Activated naive CD4-positive, alpha-beta T cell treated with Interleukin-2 at 50 U/mL for 16 hours (primary cell): ENCODE results near the gene CWC22.
"Not testable (repeated sequence)": the region's sequence is repeated elsewhere in the genome, so short reads cannot be mapped to it uniquely, and the experiment has no call there.

Experiments
- DNase-seq: peaks from one replicate; pipeline ENCODE4 v3.0.0-alpha.2; 2020

The CWC22 gene

DNA sequence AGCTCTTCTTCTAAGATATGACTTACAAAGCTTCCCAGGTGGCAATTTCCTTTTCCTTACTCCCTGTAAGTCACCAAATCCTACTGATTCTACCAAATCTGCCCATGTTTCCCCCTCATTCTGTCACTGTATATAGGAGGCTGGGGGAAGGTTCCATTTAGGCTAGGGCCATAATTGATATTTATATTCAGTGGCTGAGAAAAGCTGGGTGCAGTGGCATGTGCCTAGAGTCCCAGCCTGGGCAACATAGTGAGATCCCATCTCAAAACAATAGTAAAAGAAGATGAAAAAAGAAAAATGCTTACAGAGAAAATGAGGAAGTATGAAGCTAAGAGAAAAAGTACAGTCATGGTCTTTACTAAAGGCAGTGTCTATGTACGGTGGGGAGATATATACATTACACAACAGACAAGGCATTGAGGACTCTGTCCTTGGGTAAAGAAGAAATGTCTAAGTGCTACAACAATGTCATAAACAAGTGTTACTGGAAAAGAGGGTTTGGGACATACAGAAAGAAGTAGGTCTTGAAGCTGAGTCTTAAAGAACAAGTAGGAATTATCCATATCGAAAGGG lies 4.8 kb downstream of the CWC22 start:
- no peak for DNase-seq

DNA sequence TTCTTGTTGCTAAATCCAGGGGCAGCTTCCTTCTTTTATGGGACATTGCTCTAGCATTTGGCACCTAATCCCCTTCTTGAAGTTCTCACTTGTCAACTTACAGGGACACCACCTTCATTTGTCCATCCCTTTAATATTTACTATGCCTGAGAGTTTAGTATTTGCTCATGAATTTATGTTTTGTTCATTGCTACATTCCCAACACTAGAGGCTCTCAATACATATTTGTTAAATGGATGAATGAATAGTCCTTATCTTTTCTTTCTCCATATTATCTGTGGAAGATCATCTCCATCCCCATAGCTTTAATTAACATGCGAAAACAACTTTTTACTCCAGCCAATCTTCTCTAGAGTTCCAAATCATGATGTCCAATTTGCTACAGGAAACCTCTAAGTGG lies 5.4 kb downstream of the CWC22 start:
- no peak for DNase-seq

DNA sequence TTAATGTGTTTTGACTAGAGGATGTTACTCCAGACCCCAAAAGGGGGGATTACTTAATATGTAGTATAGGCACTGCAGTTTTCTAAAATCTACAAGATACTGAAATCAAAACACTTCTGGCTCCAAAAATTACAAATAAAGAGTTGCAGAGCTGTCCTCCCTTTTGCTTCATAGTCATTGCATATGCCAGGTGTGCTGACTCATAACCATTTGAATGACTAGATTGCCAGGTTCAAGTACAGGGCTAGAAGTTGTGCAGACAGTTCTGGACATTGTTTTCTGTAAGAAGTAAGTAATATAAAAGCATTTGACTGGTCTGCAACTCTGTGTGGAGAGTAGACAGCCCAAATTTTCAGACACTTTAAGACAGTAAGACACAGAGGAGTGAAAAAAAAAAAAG lies 6.7 kb downstream of the CWC22 start:
- DNase-seq, result no peak

DNA sequence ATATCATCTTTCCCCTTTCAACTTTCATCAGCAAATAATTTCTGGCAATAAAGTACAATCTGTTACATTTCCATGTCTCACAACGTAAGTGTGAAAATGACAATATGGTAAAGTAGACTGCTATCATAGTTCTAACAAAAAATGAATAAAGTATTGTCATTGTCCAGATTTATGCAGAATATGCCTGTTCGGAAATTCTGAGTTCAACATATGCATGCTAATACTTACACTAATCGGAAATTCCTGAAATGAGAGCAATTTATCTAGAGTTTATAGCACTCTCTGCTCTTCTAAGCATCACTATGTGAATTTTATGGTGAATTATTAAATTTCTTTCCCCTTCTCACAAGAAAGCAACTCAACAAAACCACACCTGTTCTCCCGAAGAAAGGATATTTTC lies 8.1 kb downstream of the CWC22 start:
- no peak for DNase-seq

DNA sequence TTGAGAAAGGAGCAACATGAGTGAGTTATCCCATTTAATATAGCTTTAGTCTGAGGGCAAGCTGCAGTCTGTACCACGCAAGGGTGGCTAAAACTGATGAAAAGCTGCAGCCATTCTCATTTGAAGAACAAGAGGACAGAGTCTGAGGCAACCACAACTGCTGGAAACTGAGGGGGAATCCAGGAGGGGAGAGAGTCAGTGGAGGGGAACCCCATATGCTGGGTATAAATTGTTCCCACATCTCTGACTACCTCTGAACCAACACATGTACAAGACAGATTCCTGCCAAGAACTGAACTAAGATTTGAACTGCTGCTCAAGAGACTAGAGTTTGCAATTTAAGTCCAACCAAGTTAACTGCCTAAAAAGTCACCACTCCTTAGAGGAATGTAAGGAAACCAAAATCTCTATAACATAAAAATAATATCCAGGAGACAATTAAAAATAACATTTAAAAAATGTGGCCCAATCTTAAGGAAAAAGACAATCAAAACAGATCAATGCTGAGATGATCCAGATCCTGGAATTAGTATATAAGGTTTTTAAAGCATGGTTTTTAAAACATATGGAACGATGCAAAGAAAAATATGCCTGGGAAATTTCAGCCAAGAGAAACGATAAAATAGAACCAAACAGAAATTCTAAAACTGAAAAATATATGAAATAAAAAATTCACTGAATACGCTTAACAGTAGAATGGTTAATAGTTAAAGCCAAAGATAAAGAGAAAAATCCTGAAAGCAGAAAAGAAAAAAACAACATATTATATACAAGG lies 11.2 kb downstream of the CWC22 start:
- no peak for DNase-seq

DNA sequence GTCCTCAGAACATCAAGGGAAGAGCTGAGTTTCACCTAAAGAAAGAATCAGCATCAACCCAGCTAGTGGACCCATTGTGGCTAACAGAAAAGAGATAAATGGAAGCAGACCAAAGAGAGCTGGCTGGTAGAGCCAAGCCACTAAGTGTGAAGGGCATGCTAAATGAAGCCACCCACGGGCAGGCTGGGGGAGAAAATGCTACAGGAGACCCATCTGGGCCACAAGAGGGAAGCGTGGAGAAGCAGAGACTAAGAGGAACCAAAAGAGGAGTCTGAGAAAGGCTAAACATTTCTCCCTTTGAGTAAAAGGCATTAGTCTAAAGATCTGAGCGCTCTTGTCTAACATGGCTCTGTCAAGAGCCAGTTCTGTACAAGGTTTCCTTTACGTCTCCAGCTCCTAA lies 15.8 kb downstream of the CWC22 start:
- no peak for DNase-seq

DNA sequence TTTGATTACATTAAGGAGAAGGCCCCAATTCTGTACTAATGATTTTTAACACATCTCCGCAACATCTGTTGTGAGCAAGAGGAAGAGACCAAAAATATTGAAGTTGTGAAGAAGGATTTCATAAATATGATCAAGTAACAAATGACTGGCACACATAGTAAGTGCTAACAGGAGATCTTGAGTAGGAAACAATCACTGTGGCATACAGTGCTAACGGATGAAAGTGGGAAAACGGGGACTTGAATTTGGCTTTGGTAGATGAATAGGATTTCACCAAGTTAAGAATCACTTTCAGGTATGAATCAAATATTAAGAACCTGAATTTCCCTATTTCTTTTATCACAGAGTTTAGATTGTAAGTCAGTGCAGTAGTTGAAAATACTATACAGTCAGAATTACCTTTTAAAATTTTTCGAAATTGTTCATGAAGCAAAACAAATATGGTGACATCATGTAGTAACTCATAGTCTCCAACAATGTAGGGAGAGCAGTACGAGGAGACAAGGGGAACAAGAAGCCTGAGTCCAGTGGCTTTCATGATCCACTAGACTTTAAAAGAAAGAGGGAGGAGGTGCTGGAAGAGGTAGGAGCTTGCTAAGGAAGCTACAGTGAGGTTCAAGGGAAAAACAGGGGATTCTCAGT lies 16.3 kb downstream of the CWC22 start:
- DNase-seq, result no peak

DNA sequence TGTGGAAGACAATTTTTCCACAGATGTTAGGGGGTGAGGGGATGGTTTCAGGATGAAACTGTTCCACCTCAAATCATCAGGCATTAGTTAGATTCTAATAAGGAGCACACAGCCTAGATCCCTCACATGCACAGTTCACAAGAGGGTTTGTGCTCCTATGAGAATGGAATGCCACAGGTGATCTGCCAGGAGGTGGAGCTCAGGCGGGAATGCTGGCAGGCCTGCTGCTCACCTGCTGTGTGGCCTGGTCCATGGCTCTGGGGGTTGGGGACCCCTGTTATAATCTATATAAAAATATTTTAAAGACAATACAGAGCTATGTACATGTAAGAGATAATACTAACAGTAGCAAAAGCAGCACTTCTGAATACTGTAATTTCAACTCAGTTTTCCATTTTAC lies 19.2 kb downstream of the CWC22 start:
- no peak for DNase-seq

DNA sequence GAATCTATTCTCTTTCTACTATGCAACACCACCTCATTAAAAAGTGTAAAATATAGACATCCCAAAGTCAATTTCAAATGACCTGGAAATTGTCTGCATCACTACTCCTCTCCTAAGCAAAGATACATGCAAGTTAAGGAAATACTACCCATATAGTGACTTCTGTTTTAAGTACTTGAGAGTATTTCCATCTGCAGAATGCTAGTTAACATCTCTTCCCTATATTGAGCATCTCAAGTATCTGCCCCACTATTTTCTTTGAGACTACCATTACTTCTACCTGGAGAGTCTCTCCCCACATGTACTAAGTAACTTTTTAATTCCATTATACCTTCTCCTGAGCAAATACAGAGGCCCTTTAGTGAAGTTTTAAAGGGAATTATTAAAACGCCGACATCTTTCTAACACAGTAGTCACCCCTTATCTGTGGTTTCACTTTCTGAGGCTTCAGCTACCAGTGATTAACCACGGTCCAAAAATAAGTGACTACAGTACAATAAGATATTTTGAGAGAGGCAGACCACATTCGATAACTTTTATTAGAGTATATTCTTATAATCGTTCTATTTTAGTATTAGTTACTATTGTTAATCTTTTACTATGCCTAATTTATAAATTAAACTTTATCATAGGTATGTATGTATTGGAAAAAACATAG lies 21.8 kb downstream of the CWC22 start:
- DNase-seq, result no peak

DNA sequence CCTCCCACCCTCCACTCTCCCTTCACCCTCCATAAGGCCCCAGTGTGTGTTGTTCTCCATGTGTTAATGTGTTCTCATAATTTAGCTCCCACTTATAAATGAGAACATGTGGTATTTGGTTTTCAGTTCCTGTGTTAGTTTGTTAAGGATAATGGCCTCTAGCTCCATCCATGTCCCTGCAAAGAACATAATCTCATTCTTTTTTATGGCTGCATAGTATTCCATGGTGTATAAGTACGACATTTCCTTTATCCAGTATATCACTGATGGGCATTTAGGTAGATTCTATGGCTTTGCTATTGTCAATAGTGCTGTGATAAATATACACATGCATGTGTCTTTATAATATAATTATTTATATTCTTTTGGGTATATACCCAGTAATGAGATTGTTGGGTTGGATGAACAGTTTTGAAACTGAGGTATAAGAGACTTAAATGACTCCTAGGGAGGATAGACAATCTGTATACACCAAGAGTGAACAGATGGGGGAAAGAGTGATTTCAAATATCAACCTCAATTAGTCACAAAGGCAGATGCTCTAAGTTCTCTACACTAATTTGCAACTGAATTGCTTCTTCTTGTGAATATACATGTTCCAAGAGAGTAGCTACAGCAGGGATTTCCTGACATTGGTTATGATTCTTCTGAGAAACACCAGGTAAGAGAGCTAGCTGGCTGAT lies 23.7 kb downstream of the CWC22 start:
- DNase-seq, result no peak

DNA sequence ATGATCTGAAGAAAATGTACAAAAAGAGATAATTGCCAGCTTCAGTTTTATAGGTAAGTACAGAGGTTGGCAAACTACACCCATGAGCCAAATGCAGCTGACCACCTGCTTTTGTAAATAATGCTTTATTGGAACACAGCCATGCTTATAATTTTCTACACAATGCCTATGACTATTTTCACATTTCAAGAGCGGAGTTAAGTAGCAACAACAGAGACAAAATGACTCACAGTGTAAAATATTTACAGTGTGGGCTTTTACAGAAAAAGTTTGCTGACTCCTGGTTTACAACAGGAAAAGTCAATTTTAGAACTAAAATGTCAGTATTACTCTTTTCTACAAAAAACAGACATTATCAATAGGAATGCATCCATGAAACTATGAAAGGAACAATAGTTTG lies 26.0 kb downstream of the CWC22 start:
- no peak for DNase-seq

DNA sequence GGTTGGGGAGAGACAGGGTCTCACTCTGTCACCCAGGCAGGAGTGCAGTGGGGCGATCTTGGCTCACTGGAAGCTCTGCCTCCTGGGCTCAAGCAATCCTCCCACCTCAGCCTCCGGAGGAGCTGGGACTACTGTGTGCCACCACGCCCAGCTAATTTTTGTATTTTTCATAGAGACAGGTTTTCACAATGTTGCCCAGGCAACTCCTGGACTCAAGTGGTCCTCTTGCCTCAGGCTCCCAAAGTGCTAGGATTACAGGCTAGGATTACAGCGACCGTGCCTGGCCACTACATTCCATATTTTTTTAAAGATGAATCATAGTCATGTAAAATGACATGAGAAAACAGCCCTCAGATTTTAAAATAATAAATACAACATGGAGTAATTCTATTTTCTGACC lies 32.3 kb downstream of the CWC22 start:
- no peak for DNase-seq

DNA sequence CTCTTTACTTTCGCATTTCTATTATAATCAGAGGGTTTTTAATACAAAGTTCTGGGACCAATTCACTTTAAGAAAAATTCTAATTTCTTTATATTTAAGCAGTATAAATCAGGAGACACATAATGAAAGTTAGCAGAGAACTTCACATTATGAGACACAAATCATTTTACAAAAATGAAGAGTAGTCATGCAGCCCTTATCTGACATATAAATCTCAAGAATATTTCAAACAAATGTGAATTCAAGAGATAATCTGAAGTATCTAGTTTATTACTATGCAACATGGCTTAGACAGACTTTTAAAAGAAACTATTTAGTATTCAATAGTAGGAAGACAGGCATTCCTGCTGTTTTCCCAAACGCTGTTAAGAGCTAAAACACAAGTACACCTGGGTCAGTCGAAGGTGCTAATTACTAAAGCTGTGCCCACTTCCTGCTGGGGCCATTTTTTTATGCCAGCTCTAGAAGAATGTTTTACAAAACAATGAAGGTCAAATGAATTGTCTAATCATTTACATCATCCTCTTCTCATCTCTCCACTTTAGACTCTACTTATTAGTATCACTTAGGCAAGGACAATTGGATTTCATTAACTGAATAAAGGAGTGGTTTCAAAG lies 40.2 kb downstream of the CWC22 start:
- DNase-seq, result no peak

DNA sequence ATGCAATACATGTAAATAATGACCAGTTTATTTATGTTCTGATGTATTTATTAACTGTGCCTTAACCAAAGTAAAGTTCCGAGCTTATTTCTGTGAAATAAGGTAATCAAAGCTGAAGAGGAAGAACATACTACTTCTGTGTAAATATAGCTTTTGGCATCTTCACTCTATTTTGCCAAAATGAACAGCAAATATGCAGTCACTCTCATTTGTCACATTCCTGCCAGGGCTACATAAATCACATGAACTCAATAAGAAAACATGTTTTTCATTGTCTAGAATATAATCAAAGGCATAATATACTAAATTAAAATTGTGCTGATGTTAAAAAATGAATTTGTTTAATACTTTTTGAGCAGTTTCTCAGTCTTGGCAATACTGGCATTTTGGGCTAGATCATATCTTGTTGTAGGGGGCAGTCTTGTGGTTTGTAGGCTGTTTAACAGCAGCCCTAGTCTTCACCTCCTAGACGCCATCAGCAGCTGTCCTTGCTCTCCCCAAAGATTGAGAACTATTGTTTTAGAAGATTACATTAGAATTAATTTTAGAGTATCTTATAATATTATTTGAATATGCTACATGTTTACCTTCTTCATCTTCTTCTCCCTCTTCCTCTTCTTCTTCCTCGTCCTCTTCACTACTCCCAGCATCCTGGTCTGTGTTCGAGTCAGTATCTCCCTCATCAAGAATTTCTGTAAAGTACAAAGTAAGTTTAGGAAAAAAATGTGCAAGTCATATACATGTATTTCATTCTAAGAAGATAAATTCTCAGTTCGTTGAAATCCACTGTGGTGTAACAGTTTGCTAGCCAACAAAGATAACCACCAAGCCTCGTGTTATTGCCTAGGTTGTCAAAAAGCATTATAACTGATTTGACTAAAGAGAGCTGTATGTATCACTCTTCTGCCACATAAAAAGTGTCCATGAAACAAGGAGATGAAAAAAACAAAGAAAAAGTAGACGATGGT lies 41.5 kb downstream of the CWC22 start:
- no peak for DNase-seq

DNA sequence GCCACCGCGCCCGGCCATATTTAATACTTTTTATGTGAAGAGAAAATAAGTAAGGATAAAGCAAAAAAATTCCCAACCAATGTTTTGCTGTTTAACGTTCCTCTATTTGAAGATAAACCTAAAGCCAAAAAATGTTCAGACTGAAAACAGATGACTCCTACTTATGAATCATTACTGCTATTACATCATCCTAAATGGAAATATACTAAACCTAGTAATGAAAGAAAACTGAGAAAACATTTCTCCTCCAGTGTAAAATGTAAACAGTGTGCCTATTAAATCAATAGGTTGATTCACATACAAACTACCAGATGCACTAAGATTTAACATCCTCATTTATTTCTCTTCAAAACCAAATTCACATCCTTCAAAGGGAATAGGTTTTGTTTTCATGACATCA lies 43.5 kb downstream of the CWC22 start:
- no peak for DNase-seq

DNA sequence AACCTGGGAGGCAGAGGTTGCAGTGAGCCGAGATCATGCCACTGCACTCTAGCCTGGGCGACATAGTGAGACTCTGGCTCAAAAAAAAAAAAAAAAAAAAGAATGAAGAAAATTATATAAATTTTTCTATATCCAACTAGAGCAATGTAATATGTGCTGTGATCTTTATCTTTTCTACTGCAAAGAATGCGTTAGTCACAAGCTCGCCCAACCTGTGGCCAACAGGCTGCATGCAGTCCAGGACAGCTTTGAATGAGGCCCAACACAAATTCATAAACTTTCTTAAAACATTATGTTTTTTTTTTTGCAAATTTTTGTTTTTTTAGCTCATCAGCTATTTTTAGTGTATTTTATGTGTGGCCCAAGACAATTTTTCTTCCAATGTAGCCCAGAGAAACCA lies 48.8 kb downstream of the CWC22 start:
- not testable (repeated sequence) for DNase-seq

DNA sequence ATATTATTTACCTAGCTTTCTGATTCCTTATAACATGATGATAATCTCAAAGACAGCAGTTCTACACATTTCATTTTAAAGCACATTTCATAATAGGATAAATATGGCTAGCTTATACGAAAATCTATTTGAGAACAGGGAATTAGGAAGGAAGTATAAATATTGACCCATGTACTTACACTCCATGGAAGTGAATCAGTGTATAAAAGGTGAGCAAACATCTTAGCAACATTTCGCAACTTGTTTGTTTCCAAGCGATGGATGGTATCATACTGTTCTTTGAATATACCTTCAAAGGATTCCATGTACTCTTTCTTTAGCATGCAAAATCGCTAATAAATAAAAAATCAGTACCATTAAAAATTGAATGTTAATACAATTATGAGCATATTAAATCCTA lies 53.1 kb downstream of the CWC22 start:
- no peak for DNase-seq

DNA sequence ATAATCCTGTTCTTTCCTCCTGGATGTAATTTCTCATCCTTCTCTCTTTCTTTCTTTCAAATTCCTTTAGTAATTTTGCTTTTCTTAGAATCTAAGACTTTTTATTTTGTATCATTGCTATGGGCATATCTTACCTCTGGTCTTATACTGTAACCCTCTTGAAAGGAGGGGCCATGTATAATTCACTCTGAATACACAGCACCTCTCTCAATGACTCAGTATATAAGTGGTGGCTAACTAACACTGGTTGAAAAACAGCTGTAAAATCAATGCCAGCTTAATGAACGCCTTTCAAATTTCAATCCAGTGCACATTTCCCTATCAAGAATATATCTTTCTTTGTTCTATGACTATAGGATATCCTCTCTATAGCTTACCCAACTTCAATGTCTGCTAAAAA lies 53.7 kb downstream of the CWC22 start:
- DNase-seq, result no peak

DNA sequence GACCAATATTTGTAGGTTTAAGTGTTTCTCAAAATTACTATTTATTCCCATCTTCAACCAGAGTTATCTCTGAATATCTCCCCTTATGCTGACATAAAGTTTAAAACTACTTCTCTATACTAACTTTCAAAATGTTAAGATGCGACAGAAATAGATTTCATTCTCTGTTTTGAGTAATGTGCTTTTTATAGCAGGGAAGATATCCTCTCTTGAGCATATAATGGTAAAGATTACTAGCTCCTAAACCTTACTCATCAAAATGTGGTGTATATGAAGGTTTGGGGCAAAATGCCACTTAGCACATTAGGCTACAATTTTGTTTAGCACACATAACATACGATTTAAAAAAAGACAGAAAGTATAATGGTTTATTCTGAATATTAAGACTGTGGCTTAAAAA lies 54.4 kb downstream of the CWC22 start:
- DNase-seq, result no peak

DNA sequence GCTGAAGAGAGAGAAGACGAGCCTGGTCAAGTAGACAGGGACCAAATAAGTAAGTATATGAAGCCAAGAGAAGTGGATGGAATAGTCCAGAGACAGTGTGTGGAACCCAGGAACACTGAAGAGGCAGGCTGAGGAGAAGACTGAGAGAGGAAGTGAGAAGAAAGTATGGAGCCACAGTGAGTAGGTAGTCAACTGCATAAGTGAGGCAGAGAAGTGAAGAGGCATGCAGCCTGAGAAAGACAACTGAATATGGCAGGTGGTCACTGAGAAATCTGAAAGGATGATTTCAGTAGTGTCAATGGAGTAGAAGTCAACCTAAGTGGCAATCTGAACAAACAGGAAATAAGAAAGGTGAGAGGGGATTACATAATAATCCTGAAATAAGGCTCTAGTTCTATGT lies 55.4 kb downstream of the CWC22 start:
- DNase-seq, result no peak

DNA sequence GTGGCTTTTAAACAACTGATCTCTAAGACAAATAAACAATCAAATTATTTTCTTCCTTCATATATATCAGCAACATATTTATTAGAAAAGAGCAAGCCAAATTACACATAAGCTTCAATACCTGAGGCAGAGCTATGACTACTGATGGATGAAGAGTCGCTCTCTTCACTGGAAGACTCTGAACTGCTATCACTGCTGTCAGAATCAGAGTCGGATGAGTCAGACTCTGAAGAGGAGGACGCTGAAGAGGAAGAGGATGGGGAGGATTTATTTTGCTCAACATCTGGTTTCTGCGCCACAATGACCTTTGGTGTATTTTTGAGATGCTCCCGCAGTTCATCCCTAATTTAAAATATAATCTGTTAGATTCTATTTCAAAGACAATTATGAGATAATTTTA lies 56.7 kb downstream of the CWC22 start:
- no peak for DNase-seq

DNA sequence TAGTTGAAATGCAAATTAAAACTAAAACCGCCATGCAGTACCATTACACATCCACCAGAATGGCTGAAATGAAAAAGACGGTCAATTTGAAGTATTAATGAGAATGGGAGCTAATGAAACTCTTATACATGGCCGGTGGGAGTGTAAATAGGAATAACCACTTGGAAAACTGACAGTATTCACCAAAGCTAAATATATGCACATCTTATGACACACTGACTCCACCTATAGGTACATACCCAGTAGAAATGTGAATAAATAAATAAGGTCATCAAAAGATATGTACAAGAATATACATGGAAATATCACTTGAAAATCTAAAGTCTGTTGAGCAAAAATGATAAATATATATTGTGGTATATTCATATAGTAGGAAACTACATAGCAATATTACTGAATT lies 57.7 kb downstream of the CWC22 start:
- no peak for DNase-seq
